ENCODE measurements around the gene COX6B1.
"Not testable (repeated sequence)": the region's sequence is repeated elsewhere in the genome, so short reads cannot be mapped to it uniquely, and the experiment has no call there.

DNA sequence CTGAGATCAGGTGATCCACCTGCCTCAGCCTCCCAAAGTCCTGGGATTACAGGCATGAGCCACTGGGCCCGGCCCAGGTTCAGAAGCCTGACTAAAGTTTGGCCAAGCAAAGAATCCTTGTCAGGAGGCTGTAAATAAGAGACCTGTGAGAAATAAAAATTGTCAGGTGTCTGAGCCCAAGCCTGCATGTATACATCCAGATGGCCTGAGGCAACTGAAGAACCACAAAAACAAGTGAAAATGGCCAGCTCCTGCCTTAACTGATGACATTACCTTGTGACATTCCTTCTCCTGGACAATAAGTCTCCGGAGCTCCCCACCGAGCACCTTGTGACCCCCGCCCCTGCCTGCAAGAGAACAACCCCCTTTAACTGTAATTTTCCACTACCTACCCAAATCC lies 43.7 kb upstream of the COX6B1 start:
- TF ChIP-seq CTCF, POLR2A (IDR thresholded peaks at IDR 0.05): not testable (repeated sequence)

Measured in Peyer's patch (tissue), 4 donors.